ENCODE results near the gene HMGCL. TPM values are rescaled to one million over a fixed set of nuclear protein-coding genes. Genes with fewer than 3 reads are reported as not detected.

Gene HMGCL
- total and polyA plus RNA-seq, 2 of the 13 experiments (the other 11 are each of a cell fraction or from before 2014, with no cell fraction given) = 21.3 to 41.4 TPM

GRCh38 chr1:23825076-23825761, at the start of gene HMGCL (continued):
- TF ChIP-seq MED8 (CRISPR knock-in tag; IDR thresholded peaks at IDR 0.05; ENCODE audit: insufficient replicate concordance) (peak; percentile 70), DMTF1 (CRISPR knock-in tag; IDR thresholded peaks at IDR 0.05) (no peak), ZNF251 (CRISPR knock-in tag; IDR thresholded peaks at IDR 0.05) (peak; percentile 36; the same call in 1 of the 2 replicates), IKZF1 (IDR thresholded peaks at IDR 0.05) (no peak), MNT (IDR thresholded peaks at IDR 0.05) (no peak; the same call in 1 of the 2 replicates), USF2 (IDR thresholded peaks at IDR 0.05; ENCODE audit: low read depth, low read length) (peak; percentile 66), USF2 (CRISPR knock-in tag; IDR thresholded peaks at IDR 0.05; ENCODE audit: borderline replicate concordance) (peak; percentile 91; the same call in 1 of the 2 replicates), ZNF547 (CRISPR knock-in tag; IDR thresholded peaks at IDR 0.05) (peak; percentile 80), ZBTB10 (CRISPR knock-in tag; IDR thresholded peaks at IDR 0.05; ENCODE audit: borderline replicate concordance) (0 out of 2 replicates have a peak, but pooled peaks have one; percentile 38), BORCS8-MEF2B (CRISPR knock-in tag; IDR thresholded peaks at IDR 0.05) (peak; percentile 87), ZNF567 (CRISPR knock-in tag; IDR thresholded peaks at IDR 0.05; ENCODE audit: borderline replicate concordance) (peak; percentile 46; the same call in 1 of the 2 replicates), MBNL3 (CRISPR knock-in tag; conservative IDR thresholded peaks at IDR 0.05) (no peak), CENPBD1 (CRISPR knock-in tag; IDR thresholded peaks at IDR 0.05; ENCODE audit: borderline replicate concordance, low read depth) (no peak), ZNF503 (CRISPR knock-in tag; IDR thresholded peaks at IDR 0.05) (no peak; the same call in 1 of the 2 replicates), ZNF556 (CRISPR knock-in tag; IDR thresholded peaks at IDR 0.05; ENCODE audit: borderline replicate concordance) (peak; percentile 59; the same call in 1 of the 2 replicates)
